ENCODE measurements around the gene ARPC3. TPM values are rescaled to one million over a fixed set of nuclear protein-coding genes. Genes with fewer than 3 reads are reported as not detected.
A peak's percentile ranks its signal among the peaks of the same experiment; 100 is the strongest.
"Not testable (repeated sequence)": the region's sequence is repeated elsewhere in the genome, so short reads cannot be mapped to it uniquely, and the experiment has no call there.

ARPC3 gene
- total and polyA plus RNA-seq, 9 donors: 75.9 to 253 (median 119) TPM

DNA sequence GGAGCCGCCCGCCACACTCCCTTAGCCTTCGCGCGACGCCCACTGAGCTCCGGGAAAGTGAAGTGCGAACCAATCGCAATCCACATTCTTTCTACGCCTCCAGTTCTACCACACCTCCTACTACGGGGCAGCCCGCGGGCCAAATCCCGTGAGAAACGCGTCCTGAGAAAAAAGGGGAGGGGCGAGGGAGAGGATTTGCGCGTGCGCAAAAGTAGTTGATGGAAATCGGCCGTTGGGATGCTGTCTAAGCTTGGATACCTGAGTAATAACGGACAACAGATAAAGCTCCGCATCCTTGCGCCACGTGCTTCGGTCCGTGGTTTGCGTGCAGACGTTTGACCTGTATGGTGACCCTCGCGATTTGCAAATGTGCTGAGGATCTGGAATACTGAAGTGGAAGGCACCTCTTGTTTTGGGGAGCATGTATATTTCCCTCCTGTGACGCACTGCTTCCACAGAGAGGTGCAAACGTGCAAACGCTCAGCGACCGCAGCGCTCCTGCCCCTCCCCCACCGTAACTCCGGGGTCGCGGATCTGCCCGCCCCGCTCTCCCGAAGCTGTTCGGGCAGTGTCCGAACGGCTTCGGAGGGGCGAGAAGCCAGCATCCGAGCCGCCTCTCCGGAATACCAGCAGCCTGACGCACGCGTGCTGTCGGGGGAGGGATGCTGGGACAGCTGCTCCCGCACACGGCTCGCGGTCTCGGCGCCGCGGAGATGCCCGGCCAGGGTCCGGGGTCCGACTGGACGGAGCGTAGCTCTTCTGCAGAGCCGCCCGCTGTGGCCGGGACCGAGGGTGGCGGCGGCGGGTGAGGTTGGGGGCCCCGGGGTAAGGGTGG, 18.3 kb upstream of the ARPC3 start, which contains the start of the genes FAM216A and GPN3:
TSS of gene FAM216A (plus strand) at position 632 of the 835 bp plus-strand sequence. CDS start at position 663, 31 bp downstream.
TSS of gene GPN3 (minus strand) at position 44 of the 835 bp plus-strand sequence. CDS start 54 bp downstream, outside the sequence.
- intact Hi-C loops (cut with DNase I): loop anchor here in 2 of 4 donors (5.0 to 10.0 kb wide), 3 partner anchors 134 to 419 kb away; no protein-coding TSS in a partner anchor
- 0% methylated on average over 63 to 78 of the region's 78 CpGs for WGBS, 3 donors
- peak; percentile 95 to 97 (median 96) for DNase-seq

DNA sequence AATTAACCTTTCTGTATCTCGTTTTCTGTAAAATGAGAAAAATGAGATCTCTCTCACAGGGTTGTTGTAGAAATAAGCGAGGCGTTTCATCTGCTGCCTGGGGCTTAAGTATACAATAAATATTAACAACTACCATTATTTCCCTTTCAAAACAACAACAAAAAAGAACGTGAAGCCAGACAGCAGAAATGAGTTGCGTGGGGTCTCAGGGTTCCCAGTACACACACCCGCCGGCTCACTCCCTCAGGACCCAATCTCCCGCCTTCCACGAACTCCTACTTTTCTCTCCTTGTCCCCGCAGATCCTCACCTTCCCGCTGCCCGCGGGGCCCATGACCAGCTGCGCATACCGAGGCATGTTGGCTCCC, 17.7 kb upstream of the ARPC3 start:
- Histone ChIP-seq H3K27me3 (no peaks in the 10 kb centered on the region), H3K9me3 (no peaks in the 10 kb centered on the region), H3K4me1 (ENCODE audit: insufficient read depth) (peaks cover 8% of the 10 kb centered on the region), H3K4me3 (peak overlapping the region; percentile 61), H3K36me3 (no peaks in the 10 kb centered on the region), H3K27ac (peak overlapping the region in 1 of 2 donors; percentile 99)
- WGBS, 3 donors: 0 to 1% (median 0%) methylated on average over 15 of the region's 15 CpGs
- TF ChIP-seq POLR2A (IDR thresholded peaks at IDR 0.05): no peak
- no peak for TF ChIP-seq EP300 (IDR thresholded peaks at IDR 0.05)
- TF ChIP-seq, protein P1, sequence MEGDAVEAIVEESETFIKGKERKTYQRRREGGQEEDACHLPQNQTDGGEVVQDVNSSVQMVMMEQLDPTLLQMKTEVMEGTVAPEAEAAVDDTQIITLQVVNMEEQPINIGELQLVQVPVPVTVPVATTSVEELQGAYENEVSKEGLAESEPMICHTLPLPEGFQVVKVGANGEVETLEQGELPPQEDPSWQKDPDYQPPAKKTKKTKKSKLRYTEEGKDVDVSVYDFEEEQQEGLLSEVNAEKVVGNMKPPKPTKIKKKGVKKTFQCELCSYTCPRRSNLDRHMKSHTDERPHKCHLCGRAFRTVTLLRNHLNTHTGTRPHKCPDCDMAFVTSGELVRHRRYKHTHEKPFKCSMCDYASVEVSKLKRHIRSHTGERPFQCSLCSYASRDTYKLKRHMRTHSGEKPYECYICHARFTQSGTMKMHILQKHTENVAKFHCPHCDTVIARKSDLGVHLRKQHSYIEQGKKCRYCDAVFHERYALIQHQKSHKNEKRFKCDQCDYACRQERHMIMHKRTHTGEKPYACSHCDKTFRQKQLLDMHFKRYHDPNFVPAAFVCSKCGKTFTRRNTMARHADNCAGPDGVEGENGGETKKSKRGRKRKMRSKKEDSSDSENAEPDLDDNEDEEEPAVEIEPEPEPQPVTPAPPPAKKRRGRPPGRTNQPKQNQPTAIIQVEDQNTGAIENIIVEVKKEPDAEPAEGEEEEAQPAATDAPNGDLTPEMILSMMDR (IDR thresholded peaks at IDR 0.05): no peak
- intact Hi-C loops (cut with DNase I): loop anchor here in 2 of 4 donors (5.0 to 10.0 kb wide), 3 partner anchors 134 to 419 kb away; no protein-coding TSS in a partner anchor
- no peak for DNase-seq

More for the DNA sequence above, 18.3 kb upstream of the ARPC3 start, which contains the start of the genes FAM216A and GPN3:
- no peaks in the 10 kb centered on the region for H3K36me3 ChIP-seq
- no peaks in the 10 kb centered on the region for H3K9me3 ChIP-seq
- TF ChIP-seq EP300 (IDR thresholded peaks at IDR 0.05): no peak
- TF ChIP-seq, protein P1 (IDR thresholded peaks at IDR 0.05): no peak
- peak; percentile 93 for TF ChIP-seq POLR2A (IDR thresholded peaks at IDR 0.05)
- H3K4me3 ChIP-seq: peak within 1 kb of the TSS; percentile 61
- H3K27me3 ChIP-seq: no peaks in the 10 kb centered on the region
- H3K27ac ChIP-seq: peak within 1 kb of the TSS; percentile 73 to 99
- peaks cover 8% of the 10 kb centered on the region for H3K4me1 ChIP-seq (ENCODE audit: insufficient read depth)

DNA sequence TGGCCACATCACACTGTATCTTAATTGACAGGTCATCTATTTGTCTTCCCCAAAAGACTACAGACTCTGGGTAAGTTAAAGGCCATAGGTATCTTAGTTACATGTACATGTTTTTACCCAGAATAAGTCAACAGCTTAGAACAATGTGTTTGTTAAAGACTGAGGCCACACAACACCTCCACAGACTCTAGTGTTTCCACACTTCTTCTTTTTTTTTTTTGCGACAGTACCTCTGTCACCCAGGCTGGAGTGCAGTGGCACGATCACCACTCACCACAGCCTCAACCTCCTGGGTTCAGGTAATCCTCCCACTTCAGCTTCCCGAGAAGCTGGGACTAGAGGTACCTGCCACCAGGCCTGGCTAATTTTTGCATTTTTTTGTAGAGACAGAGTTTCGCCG, 16.7 kb upstream of the ARPC3 start:
- H3K9me3 ChIP-seq: no peaks in the 10 kb centered on the region
- H3K27ac ChIP-seq: no peak overlapping the region
- H3K36me3 ChIP-seq: no peaks in the 10 kb centered on the region
- H3K27me3 ChIP-seq: no peaks in the 10 kb centered on the region
- WGBS, 3 donors: 61 to 71% (median 62%) methylated on average over 5 of the region's 5 CpGs
- DNase-seq: no peak
- TF ChIP-seq POLR2A (IDR thresholded peaks at IDR 0.05): no peak
- TF ChIP-seq, protein P1 (IDR thresholded peaks at IDR 0.05): no peak
- no peak for TF ChIP-seq EP300 (IDR thresholded peaks at IDR 0.05)
- intact Hi-C loops (cut with DNase I): loop anchor here in 2 of 4 donors (5.0 to 10.0 kb wide), 3 partner anchors 136 to 421 kb away; no protein-coding TSS in a partner anchor
- peaks cover 8% of the 10 kb centered on the region for H3K4me1 ChIP-seq (ENCODE audit: insufficient read depth)
- peak overlapping the region; percentile 61 for H3K4me3 ChIP-seq

DNA sequence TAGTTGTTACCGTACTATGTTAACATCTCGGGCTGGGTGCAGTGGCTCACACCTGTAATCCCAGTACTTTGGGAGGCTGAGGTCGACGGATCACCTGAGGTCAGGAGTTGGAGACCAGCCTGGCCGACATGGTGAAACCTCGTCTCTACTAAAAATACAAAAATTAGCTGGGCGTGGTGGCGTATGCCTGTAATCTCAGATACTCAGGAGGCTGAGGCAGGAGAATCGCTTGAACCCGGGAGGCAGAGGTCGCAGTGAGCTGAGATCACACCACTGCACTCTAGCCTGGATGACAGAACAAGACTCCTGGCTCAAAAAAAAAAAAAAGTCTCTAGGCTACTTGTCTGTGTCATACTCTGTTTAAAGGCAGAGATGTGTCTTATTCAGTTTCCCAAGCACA, 15.6 kb upstream of the ARPC3 start:
- not testable (repeated sequence) for H3K9me3 ChIP-seq; H3K4me3 ChIP-seq; H3K27me3 ChIP-seq; DNase-seq; H3K4me1 ChIP-seq (ENCODE audit: insufficient read depth); H3K36me3 ChIP-seq; H3K27ac ChIP-seq
- intact Hi-C loops (cut with DNase I): loop anchor here in 2 of 4 donors (5.0 to 10.0 kb wide), 3 partner anchors 137 to 422 kb away; no protein-coding TSS in a partner anchor
- 88 to 92% (median 90%) methylated on average over 11 of the region's 11 CpGs for WGBS, 3 donors

Data from ovary (tissue), 9 donors.